Measurements from ENCODE around the gene CLDN16.

DNA sequence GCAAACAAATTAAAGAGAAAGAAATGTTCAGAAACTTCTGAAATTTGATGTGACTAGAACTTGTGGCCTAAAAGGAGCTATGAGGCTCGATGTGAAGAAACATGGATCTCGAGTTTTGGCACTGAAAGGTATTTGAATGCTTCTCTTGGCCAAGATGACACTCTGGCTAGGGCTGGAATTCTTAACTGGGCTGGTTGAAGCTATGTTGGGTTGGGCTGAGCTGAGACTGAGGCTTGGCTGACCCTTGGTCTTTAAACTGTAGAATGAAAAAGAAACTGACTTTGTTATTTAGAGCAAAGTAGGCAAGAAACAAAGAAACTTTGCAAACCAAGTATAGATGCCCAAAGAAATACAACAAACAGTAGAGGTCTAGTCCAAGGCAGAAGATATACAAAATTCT lies 28.1 kb upstream of the CLDN16 start:
- TF ChIP-seq POLR2AphosphoS5 (IDR thresholded peaks at IDR 0.05; ENCODE audit: low read depth, low read length), result no peak
- TF ChIP-seq, protein P1, sequence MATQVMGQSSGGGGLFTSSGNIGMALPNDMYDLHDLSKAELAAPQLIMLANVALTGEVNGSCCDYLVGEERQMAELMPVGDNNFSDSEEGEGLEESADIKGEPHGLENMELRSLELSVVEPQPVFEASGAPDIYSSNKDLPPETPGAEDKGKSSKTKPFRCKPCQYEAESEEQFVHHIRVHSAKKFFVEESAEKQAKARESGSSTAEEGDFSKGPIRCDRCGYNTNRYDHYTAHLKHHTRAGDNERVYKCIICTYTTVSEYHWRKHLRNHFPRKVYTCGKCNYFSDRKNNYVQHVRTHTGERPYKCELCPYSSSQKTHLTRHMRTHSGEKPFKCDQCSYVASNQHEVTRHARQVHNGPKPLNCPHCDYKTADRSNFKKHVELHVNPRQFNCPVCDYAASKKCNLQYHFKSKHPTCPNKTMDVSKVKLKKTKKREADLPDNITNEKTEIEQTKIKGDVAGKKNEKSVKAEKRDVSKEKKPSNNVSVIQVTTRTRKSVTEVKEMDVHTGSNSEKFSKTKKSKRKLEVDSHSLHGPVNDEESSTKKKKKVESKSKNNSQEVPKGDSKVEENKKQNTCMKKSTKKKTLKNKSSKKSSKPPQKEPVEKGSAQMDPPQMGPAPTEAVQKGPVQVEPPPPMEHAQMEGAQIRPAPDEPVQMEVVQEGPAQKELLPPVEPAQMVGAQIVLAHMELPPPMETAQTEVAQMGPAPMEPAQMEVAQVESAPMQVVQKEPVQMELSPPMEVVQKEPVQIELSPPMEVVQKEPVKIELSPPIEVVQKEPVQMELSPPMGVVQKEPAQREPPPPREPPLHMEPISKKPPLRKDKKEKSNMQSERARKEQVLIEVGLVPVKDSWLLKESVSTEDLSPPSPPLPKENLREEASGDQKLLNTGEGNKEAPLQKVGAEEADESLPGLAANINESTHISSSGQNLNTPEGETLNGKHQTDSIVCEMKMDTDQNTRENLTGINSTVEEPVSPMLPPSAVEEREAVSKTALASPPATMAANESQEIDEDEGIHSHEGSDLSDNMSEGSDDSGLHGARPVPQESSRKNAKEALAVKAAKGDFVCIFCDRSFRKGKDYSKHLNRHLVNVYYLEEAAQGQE (IDR thresholded peaks at IDR 0.05; ENCODE audit: insufficient read depth in 1 of 2, low read depth in 2 of 2, low read length in 2 of 2), result no peak

Data from PFSK-1 (cell line).